IPS DF 6.9 (cell line): ENCODE data around the gene POMT1.
A peak's percentile ranks its signal among the peaks of the same experiment; 100 is the strongest.
"Not testable (repeated sequence)": the region's sequence is repeated elsewhere in the genome, so short reads cannot be mapped to it uniquely, and the experiment has no call there.

ENCODE experiments used
- DNase-seq: peaks from one replicate; pipeline ENCODE4 v3.0.0-alpha.2; 2013; ENCODE audit warnings: low read depth, low spot score
- H3K27ac ChIP-seq: one replicate; pipeline ENCODE4 v1.5.1; 2013; ENCODE audit warnings: low read length, control low read depth
- H3K27me3 ChIP-seq: 2 replicates; pipeline ENCODE4 v1.6.1; 2013; ENCODE audit warnings: mild to moderate bottlenecking, low read length; ENCODE audit not compliant: control insufficient read depth, insufficient read depth
- H3K36me3 ChIP-seq: 2 replicates; pipeline ENCODE4 v1.6.1; 2013; ENCODE audit warnings: low read length; ENCODE audit not compliant: control insufficient read depth, insufficient read depth
- H3K4me1 ChIP-seq: 2 replicates; pipeline ENCODE4 v1.6.1; 2013; ENCODE audit warnings: low read length; ENCODE audit not compliant: control insufficient read depth, insufficient read depth
- H3K4me3 ChIP-seq: 2 replicates; pipeline ENCODE4 v1.5.1; 2013; ENCODE audit warnings: mild to moderate bottlenecking, low read length
- H3K9me3 ChIP-seq: 2 replicates; pipeline ENCODE4 v1.6.1; 2013; ENCODE audit warnings: low read length, inconsistent platforms; ENCODE audit not compliant: control insufficient read depth, insufficient read depth
- WGBS: extraction: QIAGEN DNeasy Blood & Tissue Kit; methylation state at CpG from one replicate; pipeline ENCODE4 v1.1.7; 2013; ENCODE audit warnings: mixed read lengths, missing lambda C conversion rate; ENCODE audit not compliant: insufficient read length, insufficient coverage; 5-methylcytosine and 5-hydroxymethylcytosine counted together

POMT1 gene, protein sequence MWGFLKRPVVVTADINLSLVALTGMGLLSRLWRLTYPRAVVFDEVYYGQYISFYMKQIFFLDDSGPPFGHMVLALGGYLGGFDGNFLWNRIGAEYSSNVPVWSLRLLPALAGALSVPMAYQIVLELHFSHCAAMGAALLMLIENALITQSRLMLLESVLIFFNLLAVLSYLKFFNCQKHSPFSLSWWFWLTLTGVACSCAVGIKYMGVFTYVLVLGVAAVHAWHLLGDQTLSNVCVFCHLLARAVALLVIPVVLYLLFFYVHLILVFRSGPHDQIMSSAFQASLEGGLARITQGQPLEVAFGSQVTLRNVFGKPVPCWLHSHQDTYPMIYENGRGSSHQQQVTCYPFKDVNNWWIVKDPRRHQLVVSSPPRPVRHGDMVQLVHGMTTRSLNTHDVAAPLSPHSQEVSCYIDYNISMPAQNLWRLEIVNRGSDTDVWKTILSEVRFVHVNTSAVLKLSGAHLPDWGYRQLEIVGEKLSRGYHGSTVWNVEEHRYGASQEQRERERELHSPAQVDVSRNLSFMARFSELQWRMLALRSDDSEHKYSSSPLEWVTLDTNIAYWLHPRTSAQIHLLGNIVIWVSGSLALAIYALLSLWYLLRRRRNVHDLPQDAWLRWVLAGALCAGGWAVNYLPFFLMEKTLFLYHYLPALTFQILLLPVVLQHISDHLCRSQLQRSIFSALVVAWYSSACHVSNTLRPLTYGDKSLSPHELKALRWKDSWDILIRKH

DNA sequence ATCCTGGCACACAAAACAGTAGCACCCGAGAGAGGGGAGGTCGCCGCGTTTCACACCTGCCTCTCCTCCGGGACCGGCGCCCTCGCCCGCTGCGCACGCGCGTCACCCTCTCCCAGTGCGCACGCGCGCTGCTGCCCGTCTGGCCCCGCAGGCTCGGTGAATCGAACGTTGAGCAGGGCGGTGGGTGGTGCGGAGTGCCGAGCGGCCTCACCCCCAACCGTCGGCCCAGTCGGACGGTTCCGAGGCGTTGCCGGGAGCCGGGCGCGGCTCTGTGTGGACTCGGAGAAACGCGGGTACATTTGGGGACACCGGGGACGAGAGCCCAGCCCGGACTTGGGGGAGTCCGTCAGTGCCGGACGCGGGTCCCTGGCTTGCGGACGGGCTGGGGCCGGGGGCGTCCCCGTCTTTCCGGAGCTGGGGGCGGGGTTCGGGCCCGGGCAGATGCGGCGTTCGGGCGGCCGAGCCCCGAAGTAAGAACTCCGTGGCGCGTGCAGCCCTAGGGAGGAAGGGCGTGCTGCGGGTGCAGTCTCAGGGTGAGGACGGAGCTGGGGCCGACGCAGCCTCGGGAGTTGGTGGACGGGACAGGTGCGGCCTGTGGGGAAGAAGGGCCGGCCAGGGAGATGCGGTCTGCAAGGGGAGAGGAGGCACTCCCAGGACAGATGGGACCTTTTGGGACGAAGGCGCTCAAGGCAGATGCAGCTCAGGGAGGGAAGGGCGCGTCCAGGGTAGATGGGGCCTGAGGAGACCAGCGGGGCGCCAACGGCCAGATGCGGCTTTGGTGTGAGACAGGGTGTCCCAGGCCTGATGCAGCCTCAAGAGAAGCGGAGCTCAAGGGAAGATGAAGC is at the start of gene POMT1:
POMT1 (plus strand) TSS at position 138 of the 845 bp plus-strand sequence. CDS start 1,301 bp downstream, outside the sequence.
- no CpG with 5 or more reads among the region's 83 CpGs for WGBS
- no peaks in the 10 kb centered on the region for H3K9me3 ChIP-seq
- peak within 1 kb of the TSS; percentile 82 for H3K4me3 ChIP-seq
- H3K4me1 ChIP-seq = 0 out of 2 replicates have a peak, but pooled peaks cover 1% of the 10 kb centered on the region
- peak; percentile 74 for DNase-seq
- H3K27ac ChIP-seq = no peak within 1 kb of the TSS
- H3K36me3 ChIP-seq = peaks cover 10% of the 10 kb centered on the region; the same call in 1 of the 2 replicates
- no peaks in the 10 kb centered on the region for H3K27me3 ChIP-seq

DNA sequence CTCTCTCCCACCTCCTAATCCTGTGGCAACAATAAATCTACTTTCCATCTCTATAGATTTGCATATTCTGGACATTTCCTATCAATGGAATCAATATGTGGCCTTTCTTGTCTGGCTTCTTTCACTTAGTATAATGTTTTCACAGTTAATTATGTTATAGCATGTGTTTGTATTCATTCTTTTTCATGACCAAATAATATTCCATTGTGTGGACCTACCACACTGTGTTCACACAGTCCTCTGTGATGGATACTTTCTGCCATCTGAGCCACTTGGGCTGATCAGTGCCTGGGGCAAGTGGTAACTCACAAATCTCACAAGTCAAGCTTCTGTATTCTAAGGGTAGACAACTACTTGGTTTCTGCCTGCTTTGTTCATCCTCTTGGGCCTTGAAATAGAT is 48.7 kb upstream of the POMT1 start:
- no peaks in the 10 kb centered on the region for H3K27me3 ChIP-seq
- H3K27ac ChIP-seq = no peak overlapping the region
- no peaks in the 10 kb centered on the region for H3K9me3 ChIP-seq
- no peak for DNase-seq
- peaks cover 26% of the 10 kb centered on the region; the same call in 1 of the 2 replicates for H3K36me3 ChIP-seq
- no peak overlapping the region for H3K4me3 ChIP-seq
- no peaks in the 10 kb centered on the region for H3K4me1 ChIP-seq

DNA sequence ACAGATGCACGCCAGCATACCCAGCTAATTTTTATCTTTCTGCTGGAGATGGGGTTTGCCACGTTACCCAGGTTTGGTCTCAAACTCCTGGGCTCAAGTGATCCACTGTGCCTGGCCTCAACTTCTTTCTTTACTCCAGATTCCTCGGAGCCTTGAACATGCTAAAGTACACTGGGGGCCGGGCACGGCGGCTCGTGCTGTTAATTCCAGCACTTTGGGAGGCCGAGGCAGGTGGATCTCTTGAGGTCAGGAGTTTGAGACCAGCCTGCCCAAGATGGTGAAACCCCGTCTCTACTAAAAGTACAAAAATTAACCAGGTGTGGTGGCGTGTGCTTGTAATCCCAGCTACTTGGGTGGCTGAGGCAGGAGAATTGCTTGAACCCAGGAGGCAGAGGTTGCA is 47.1 kb upstream of the POMT1 start:
- H3K4me3 ChIP-seq = not testable (repeated sequence)
- peaks cover 25% of the 10 kb centered on the region; the same call in 1 of the 2 replicates for H3K36me3 ChIP-seq

DNA sequence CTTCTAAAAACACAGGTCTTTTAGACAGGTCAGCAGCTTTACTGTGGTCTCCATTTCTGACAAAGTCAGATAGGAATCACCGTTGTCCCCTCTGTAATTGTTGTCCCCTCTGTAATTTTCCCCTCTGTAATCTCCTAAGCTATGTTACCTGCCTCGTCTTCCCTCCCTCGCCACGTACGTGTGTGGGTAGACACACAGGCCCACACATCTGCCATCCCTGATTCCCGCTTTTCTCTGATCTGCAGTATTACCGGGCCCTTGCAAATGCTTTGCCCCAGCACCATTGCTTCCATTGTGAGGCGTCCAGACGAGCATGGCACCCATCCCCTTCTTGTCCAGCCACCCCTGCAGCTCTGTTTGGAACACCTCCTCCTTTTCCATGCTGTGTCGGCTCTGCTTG is 45.0 kb upstream of the POMT1 start:
- Histone ChIP-seq H3K4me1 (no peaks in the 10 kb centered on the region), H3K27ac (no peak overlapping the region), H3K27me3 (no peaks in the 10 kb centered on the region), H3K4me3 (no peak overlapping the region), H3K36me3 (peaks cover 37% of the 10 kb centered on the region; the same call in 1 of the 2 replicates), H3K9me3 (no peaks in the 10 kb centered on the region)
- no peak for DNase-seq
- no CpG with 5 or more reads among the region's 10 CpGs for WGBS

More for the DNA sequence above, 47.1 kb upstream of the POMT1 start:
- no CpG with 5 or more reads among the region's 10 CpGs for WGBS
- H3K9me3 ChIP-seq, DNase-seq, H3K4me1 ChIP-seq, H3K27ac ChIP-seq, H3K27me3 ChIP-seq: not testable (repeated sequence)

DNA sequence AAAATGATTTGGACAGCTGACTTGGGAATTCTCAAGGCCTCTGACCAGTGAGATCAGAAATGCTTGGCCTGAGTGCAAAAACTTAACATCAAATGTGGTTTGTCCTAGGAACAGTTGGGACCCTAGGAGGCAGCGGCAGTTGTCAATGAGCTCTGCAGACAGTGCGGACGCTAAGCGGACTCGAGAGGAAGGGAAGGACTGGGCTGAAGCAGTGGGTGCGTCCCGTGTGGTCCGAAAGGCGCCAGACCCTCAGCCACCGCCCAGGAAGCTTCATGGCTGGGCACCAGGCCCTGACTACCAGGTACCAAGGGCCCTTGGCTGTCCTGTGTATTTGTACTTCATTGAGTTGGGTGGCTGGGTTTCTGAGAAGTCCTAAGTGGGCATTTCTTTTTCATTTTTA is 43.7 kb upstream of the POMT1 start:
- no CpG with 5 or more reads among the region's 10 CpGs for WGBS
- H3K27me3 ChIP-seq = no peaks in the 10 kb centered on the region
- H3K36me3 ChIP-seq = peaks cover 37% of the 10 kb centered on the region; the same call in 1 of the 2 replicates
- no peaks in the 10 kb centered on the region for H3K9me3 ChIP-seq
- H3K27ac ChIP-seq = no peak overlapping the region
- H3K4me3 ChIP-seq = no peak overlapping the region
- DNase-seq = no peak
- no peaks in the 10 kb centered on the region for H3K4me1 ChIP-seq

DNA sequence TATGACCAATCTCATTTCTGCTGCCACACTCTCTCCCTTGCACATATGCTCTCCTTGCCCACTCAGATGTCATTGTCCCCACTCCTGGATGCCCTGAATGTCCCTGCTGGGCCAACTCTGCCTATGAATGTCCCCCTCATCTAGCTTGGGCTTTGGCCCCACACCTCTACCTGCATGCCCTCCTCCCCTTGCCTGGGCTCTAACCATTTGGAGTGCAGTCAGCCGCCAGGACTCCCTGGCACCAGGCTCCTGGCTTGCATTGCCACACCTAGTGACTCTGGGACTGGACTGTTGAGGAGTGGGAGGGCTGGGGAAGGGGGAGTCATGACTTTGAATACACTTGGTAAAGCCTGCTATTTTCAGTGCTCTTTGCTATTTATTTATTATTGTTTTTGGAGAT is 41.6 kb upstream of the POMT1 start:
- peaks cover 44% of the 10 kb centered on the region for H3K36me3 ChIP-seq
- H3K4me3 ChIP-seq = no peak overlapping the region
- no peak overlapping the region for H3K27ac ChIP-seq
- H3K9me3 ChIP-seq = no peaks in the 10 kb centered on the region
- DNase-seq = no peak
- no peaks in the 10 kb centered on the region for H3K27me3 ChIP-seq
- no CpG with 5 or more reads among the region's 1 CpG for WGBS
- no peaks in the 10 kb centered on the region for H3K4me1 ChIP-seq

DNA sequence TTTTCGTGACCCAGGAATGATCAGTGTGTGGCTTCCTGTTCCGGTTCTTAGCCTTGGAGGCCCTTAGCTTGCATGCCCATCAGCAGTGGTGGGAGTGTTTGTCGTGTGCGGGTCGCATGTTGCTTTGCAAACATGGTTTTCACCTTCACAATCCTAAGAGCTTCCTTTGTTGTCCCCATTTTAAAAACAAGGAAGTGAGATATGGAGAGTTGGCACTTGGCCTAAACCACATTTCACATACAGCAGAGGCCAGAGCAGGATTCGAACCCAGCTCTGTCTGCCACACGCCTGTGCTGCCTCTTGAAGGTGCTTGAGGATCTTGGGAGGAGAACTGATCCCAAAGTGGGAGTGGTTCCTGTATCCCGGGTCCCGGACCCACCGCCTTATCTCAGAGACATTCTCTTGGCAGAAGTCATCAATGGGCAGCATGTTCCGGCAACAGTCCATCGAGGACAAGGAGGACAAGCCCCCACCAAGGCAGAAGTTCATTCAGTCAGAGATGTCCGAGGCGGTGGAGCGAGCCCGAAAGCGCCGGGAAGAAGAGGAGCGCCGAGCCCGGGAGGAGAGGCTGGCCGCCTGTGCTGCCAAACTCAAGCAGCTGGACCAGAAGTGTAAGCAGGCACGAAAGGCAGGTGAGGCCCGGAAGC is 38.2 kb upstream of the POMT1 start:
- Histone ChIP-seq H3K4me3 (no peak overlapping the region), H3K36me3 (peaks cover 39% of the 10 kb centered on the region), H3K27ac (no peak overlapping the region), H3K27me3 (no peaks in the 10 kb centered on the region), H3K4me1 (no peaks in the 10 kb centered on the region), H3K9me3 (no peaks in the 10 kb centered on the region; the same call in 1 of the 2 replicates)
- WGBS = no CpG with 5 or more reads among the region's 24 CpGs
- no peak for DNase-seq

DNA sequence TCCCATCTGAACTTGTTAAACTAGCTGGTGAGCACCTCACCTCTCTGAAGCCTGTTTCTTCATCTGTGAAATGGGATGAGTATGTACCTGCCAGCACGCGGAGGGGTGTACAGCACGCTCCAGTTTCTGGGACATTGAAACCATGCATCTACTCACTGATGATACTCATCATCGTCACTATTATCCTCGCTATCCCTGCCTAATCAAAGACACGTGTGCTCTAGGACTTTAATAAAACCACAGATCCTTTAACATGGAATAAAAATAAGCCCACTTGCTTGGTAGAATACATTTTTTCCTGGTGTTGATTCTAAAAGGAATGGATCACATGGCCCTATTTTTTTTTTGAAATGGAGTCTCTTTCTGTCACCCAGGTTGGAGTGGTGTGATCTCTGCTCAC is 37.3 kb upstream of the POMT1 start:
- Histone ChIP-seq H3K4me1 (no peaks in the 10 kb centered on the region), H3K4me3 (no peak overlapping the region), H3K9me3 (no peaks in the 10 kb centered on the region; the same call in 1 of the 2 replicates), H3K36me3 (peaks cover 46% of the 10 kb centered on the region), H3K27me3 (no peaks in the 10 kb centered on the region), H3K27ac (no peak overlapping the region)
- no CpG with 5 or more reads among the region's 6 CpGs for WGBS
- no peak for DNase-seq

DNA sequence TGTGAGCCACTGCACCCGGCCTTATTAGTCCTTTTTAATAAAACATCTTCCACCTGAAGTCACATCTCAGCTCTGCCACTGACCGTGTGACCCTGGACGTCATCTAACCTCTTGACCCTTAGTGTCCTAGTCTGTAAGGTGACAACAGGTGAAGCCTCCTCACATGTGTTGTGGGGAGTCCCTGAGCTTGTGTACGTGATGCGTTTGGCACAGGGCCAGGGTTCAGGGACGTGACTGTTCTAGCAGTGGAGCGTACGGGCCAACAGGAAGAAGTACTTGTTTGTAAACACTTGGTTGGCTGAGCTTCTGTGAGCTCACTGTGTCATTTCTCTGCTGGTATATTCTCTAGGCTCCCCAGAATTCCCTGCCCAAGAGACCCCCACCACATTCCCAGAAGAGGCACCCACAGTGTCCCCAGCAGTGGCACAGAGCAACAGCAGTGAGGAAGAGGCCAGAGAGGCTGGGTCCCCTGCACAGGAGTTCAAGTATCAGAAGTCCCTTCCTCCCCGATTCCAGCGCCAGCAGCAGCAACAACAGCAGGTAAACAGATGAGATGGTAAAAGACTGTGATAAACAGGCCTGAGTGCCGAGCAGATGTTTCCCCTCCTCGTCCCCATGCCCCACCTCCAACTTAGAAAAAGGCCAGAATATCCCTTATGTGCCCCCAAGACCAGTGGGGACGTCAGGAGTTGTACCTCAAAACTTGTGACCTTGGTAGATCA is 35.3 kb upstream of the POMT1 start:
- Histone ChIP-seq H3K9me3 (no peaks in the 10 kb centered on the region; the same call in 1 of the 2 replicates), H3K27me3 (no peaks in the 10 kb centered on the region), H3K4me3 (no peak overlapping the region), H3K36me3 (peaks cover 39% of the 10 kb centered on the region), H3K4me1 (no peaks in the 10 kb centered on the region), H3K27ac (no peak overlapping the region)
- WGBS = no CpG with 5 or more reads among the region's 13 CpGs
- DNase-seq = no peak
